Panc1 (cell line): Measurements from ENCODE around the gene MLYCD.

Source experiments
- CTCF ChIP-seq: fragments of 450-650 bp; IDR thresholded peaks from 2 replicates; pipeline ENCODE4 v1.5.1; 2017; ENCODE audit warnings: mild to moderate bottlenecking
- TCF7L2 ChIP-seq: IDR thresholded peaks from 2 replicates; pipeline ENCODE4 v1.6.1; 2011; ENCODE audit warnings: mild to moderate bottlenecking, low read depth, low read length, inconsistent platforms

GRCh38 chr16:83958137-83958845 lies 59.4 kb downstream of the MLYCD start:
- TF ChIP-seq CTCF, result no peak
- no peak for TF ChIP-seq TCF7L2
